K562 treated with DMSO at 1 percent for 12 hours (cell line): Measurements from ENCODE around the gene SHANK3. TPM values are rescaled to one million over a fixed set of nuclear protein-coding genes. Genes with fewer than 3 reads are reported as not detected.

Experiments
- total RNA-seq: library from RNA; unstranded; fragments of 300-600 nt; gene quantifications from 2 replicates; pipeline ENCODE4 v1.2.3, GENCODE V29; 2022; ENCODE audit not compliant: insufficient read depth

SHANK3 gene
- total RNA-seq: not detected in 2 replicates

DNA sequence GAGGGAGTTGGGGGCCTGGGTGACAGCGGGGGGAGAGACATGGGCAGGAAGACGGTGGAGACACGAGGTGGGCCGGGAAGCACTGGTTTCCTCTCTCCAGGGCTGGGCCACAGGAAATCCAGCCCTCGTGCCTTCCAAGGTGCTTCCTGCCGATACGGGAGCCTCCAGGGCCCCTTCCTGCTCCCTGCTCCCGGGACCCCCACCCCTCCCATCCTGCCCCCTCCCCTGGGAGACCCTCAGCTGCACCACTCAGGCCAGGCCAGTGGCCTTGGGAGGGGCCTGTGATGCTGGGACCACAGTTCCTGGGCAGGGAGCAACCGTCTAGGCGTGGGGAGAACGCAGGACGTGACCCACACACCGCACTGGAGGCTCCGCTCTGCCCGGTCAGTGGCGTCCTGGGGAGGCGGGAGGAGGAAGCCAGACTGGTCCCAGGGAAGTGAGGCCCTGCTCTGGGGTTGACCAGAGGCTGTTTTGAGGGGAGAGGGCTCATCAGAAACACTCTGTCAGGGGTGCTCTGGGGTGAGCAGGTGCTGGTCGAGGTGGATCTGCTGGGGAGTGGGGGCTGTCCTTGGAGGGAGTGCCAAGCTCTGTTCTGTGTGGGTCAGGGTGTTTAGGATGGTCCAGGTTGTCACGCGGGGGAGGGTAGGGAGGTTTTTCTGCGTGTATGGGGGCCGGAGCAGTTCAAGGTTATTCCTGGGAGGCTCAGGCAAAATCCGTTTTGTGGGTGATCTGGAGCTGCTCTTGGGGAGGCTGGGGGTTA, at the start of gene SHANK3:
Gene SHANK3 (plus strand): TSS at position 353 of the 760 bp plus-strand sequence.

DNA sequence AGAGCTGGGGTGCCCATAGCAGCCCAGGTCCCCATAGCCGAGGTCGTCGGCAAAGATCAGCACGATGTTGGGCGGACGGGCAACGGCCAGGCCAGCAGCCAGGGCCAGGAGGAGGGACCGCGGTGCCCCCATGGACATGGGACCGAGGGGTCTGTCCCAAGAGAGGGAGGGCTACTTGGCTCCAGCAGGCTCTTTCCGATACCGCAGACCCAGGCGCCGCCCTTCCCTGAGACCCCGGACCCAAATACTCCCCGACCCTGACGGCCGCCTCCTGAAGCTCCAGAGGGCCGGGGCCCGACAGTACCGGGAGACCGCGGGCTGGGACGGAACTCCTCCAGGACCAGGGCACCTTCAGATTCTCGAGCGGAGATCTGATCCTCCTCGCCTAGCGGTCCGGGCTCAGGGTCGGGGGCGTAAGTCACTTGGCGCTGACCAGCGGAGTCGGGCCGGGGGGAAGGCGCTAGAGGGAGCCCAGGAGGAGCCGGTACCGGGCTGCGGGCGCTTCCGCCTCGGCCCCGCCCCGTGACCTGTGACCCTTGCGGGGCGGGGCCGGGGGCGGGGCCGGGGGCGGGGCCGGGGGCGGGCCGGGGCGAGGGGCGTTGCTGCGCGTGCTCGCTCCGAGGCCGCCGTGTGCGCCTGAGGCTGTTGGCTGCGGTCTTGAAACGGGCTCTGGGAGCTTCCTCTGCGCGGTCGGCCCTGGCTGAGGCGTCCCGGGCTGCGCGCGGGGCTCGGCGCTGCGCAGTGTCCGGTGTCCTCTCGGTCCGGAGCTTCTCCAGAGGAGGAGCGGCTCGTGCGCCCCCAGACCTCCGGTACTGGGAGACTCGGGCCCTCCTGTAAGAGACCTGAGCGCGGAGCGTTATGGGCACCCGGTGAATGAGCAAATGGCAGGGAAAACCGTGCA, 44.7 kb upstream of the SHANK3 start, which contains the start of gene ARSA:
Gene ARSA (minus strand): TSS at position 511 of the 901 bp plus-strand sequence. CDS start 373 bp downstream, at position 138.

Other genes with a start within 250 kb of the SHANK3 start
- 39.8 and 53.2 TPM in 2 replicates for gene SBF1, start 197.8 kb upstream of the SHANK3 start, total RNA-seq
- 5.9 and 9.7 TPM in 2 replicates for gene ADM2, start 191.3 kb upstream of the SHANK3 start, total RNA-seq
- gene MIOX, start 186.0 kb upstream of the SHANK3 start, total RNA-seq: not detected in 2 replicates
- 47.0 and 59.2 TPM in 2 replicates for gene LMF2, start 165.1 kb upstream of the SHANK3 start, total RNA-seq
- gene NCAPH2, start 164.6 kb upstream of the SHANK3 start, total RNA-seq: 73.6 and 85.3 TPM in 2 replicates
- gene SCO2, start 147.2 kb upstream of the SHANK3 start, total RNA-seq: 1.5 and 4.1 TPM in 2 replicates
- 1.9 and 8.0 TPM in 2 replicates for gene TYMP, start 142.8 kb upstream of the SHANK3 start, total RNA-seq
- 7.0 and 9.5 TPM in 2 replicates for gene KLHDC7B, start 126.9 kb upstream of the SHANK3 start, total RNA-seq
- gene SYCE3, start 109.9 kb upstream of the SHANK3 start, total RNA-seq: not detected in 2 replicates
- 4.1 and 13.6 TPM in 2 replicates for gene CPT1B, start 94.4 kb upstream of the SHANK3 start, total RNA-seq
- gene CHKB, start 90.0 kb upstream of the SHANK3 start, total RNA-seq: 9.6 and 19.1 TPM in 2 replicates
- 0.35 and 0.79 TPM in 2 replicates for gene MAPK8IP2, start 72.0 kb upstream of the SHANK3 start, total RNA-seq
- 14.6 and 20.1 TPM in 2 replicates for gene ARSA, start 44.7 kb upstream of the SHANK3 start, total RNA-seq
- gene ACR, start 65.4 kb downstream of the SHANK3 start, total RNA-seq: not detected in 2 replicates
- 2.5 and 4.8 TPM in 2 replicates for gene RABL2B, start 110.8 kb downstream of the SHANK3 start, total RNA-seq